NK-92 treated with Interleukin-12 subunit alpha and Interleukin-12 subunit beta, amount 100 ng/mL, for 24 hours (cell line): Measurements from ENCODE around the gene CGB7.
"Not testable (repeated sequence)": the region's sequence is repeated elsewhere in the genome, so short reads cannot be mapped to it uniquely, and the experiment has no call there.

Source experiments
- DNase-seq: peaks from one replicate; lab custom pipeline; 2025; lab: John Stamatoyannopoulos, UW

The CGB7 gene

GRCh38 chr19:49042177-49042576 lies 15.4 kb downstream of the CGB7 start:
- DNase-seq = no peak

GRCh38 chr19:49039736-49040135 lies 17.8 kb downstream of the CGB7 start:
- not testable (repeated sequence) for DNase-seq

- not testable (repeated sequence) for DNase-seq
Measured at GRCh38 chr19:49038557-49039276, 18.8 kb downstream of the CGB7 start.

- not testable (repeated sequence) for DNase-seq
Measured at GRCh38 chr19:49038111-49038510, 19.4 kb downstream of the CGB7 start.

GRCh38 chr19:49036815-49037214 lies 20.7 kb downstream of the CGB7 start, which contains the start of gene CGB1:
CGB1 (minus strand) TSS chr19:49036895; CDS start chr19:49036711, 184 bp downstream.
- not testable (repeated sequence) for DNase-seq

GRCh38 chr19:49031642-49032301 lies 25.8 kb downstream of the CGB7 start, which contains the start of gene CGB2:
CGB2 (plus strand) TSS chr19:49031890; CDS start chr19:49032096, 206 bp downstream.
- not testable (repeated sequence) for DNase-seq

GRCh38 chr19:49030323-49030722 lies 27.2 kb downstream of the CGB7 start:
- DNase-seq = not testable (repeated sequence)

GRCh38 chr19:49029749-49030148 lies 27.8 kb downstream of the CGB7 start:
- not testable (repeated sequence) for DNase-seq

GRCh38 chr19:49028686-49029085 lies 28.9 kb downstream of the CGB7 start:
- not testable (repeated sequence) for DNase-seq

- not testable (repeated sequence) for DNase-seq
Measured at GRCh38 chr19:49025599-49025998, 31.9 kb downstream of the CGB7 start.

GRCh38 chr19:49025088-49025487 lies 32.5 kb downstream of the CGB7 start:
- not testable (repeated sequence) for DNase-seq

GRCh38 chr19:49024233-49024632 lies 33.3 kb downstream of the CGB7 start, which contains the start of gene CGB3:
CGB3 (minus strand) TSS chr19:49024333; CDS start chr19:49023971, 362 bp downstream.
- not testable (repeated sequence) for DNase-seq

GRCh38 chr19:49022116-49022515 lies 35.4 kb downstream of the CGB7 start:
- DNase-seq = no peak

- DNase-seq = no peak
Measured at GRCh38 chr19:49020931-49021895, 36.3 kb downstream of the CGB7 start.

- DNase-seq = no peak
Measured at GRCh38 chr19:49020342-49020741, 37.2 kb downstream of the CGB7 start.

GRCh38 chr19:49019242-49019932 lies 38.2 kb downstream of the CGB7 start:
- DNase-seq = no peak

GRCh38 chr19:49018388-49019241 lies 38.9 kb downstream of the CGB7 start:
- DNase-seq = not testable (repeated sequence)

- DNase-seq = no peak
Measured at GRCh38 chr19:49017666-49018351, 39.7 kb downstream of the CGB7 start.

- no peak for DNase-seq
Measured at GRCh38 chr19:49017041-49017665, 40.4 kb downstream of the CGB7 start, which contains the start of gene LHB. LHB (minus strand) TSS chr19:49017091; CDS start chr19:49017081, 10 bp downstream.
